Epithelial cell of esophagus (primary cell): ENCODE measurements around the gene ERH.
A peak's percentile ranks its signal among the peaks of the same experiment; 100 is the strongest.

Experiments used
- DNase-seq: peaks from one replicate; pipeline ENCODE4 v3.0.0; 2010; ENCODE audit warnings: low read depth
- H3K4me3 ChIP-seq: 2 replicates; pipeline ENCODE4 v1.5.1; 2011; ENCODE audit warnings: mild to moderate bottlenecking, low read length, control low read depth
- TF ChIP-seq, protein P1 (sequence below): IDR thresholded peaks from 2 replicates; pipeline ENCODE4 v1.5.1; 2011; ENCODE audit warnings: low read depth, mild to moderate bottlenecking, low read length, control low read depth, inconsistent platforms; ENCODE audit not compliant: insufficient read depth; ENCODE audit errors: missing control alignments

ERH gene

DNA sequence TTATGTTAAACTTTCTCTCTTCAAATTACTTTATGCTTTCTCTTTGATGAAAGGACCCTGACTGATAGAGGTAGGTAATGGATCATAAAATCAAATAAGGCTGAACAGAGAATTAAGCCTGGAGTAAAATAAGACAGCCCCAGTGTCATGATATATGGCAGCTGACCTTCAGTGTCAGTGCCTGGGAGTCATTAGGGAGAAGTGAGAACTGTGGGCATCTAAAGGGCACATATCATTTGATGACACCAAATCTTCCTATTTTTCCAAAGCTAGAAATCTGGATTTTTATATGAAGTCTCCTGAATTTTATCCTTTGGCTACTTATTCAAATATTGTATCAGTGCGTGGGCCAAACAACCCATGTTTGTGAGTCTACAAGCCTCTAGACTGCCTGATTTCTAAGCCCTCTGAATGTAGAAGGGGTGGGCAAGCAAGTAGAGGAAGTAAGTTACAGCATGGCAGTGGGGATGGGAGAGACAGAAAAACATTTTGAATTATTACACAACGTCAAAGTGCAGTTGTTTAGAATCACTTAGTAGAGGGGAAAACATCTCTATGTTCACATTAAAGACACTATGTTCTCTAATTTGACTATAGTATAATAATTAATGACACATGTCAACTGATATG is 10.3 kb upstream of the ERH start:
- no peak overlapping the region for H3K4me3 ChIP-seq
- TF ChIP-seq, protein P1, sequence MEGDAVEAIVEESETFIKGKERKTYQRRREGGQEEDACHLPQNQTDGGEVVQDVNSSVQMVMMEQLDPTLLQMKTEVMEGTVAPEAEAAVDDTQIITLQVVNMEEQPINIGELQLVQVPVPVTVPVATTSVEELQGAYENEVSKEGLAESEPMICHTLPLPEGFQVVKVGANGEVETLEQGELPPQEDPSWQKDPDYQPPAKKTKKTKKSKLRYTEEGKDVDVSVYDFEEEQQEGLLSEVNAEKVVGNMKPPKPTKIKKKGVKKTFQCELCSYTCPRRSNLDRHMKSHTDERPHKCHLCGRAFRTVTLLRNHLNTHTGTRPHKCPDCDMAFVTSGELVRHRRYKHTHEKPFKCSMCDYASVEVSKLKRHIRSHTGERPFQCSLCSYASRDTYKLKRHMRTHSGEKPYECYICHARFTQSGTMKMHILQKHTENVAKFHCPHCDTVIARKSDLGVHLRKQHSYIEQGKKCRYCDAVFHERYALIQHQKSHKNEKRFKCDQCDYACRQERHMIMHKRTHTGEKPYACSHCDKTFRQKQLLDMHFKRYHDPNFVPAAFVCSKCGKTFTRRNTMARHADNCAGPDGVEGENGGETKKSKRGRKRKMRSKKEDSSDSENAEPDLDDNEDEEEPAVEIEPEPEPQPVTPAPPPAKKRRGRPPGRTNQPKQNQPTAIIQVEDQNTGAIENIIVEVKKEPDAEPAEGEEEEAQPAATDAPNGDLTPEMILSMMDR = no peak
- no peak for DNase-seq

DNA sequence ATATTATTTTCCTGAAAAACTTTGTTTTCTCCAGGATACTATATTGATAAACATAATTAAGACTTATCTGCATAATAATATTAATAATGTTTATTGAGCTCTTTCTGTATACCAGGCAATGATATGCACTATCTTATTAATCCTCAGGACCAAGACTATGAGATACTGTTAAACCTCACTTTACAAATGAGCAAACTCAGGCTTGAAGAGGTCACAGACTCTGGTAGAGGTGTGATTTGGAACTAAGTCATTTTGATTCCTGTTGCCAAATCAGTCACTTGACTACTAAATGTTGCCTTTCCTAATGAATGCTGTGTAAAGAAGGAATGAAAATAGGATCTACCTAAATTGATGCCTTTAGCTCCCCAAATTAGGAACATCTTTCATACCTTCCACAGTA is 7.7 kb upstream of the ERH start:
- no peak for DNase-seq
- TF ChIP-seq, protein P1 = no peak
- H3K4me3 ChIP-seq = no peak overlapping the region

DNA sequence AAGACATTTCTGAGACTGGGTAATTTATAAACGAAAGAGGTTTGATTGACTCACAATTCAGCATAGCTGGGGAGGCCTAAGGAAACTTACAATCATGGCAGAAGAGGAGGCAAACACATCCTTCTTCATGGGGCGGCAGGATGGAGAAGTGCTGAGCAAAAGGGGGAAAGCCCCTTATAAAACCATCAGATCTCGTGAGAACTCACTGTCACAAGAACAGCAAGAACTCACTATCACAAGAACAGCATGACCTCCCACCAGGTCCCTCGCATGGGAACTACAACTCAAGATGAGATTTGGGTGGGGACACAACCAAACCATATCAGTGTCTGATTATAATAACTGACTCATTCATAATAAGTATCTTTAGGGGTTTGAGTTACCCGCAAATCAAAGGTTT is 6.8 kb upstream of the ERH start:
- DNase-seq = no peak
- no peak overlapping the region for H3K4me3 ChIP-seq
- TF ChIP-seq, protein P1 = no peak

DNA sequence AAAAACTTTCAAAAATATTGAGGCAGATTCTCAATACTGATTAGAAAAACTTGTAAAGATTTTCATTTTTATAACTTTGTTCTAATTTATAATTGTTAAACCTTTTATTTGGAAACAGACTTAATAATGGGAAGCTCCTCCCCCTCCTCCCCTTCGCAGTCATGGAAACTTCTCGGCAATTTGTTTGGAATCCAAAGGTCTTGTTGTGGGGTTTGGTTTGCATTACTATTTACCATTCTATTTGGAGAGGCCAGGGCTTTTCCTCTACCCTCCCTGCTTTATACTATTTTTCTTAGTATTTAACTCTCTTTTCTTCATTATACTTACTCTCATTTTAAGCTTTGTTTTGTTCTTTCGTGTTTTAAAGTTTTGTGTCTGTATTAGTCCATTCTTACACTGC is 6.4 kb upstream of the ERH start:
- no peak overlapping the region for H3K4me3 ChIP-seq
- TF ChIP-seq, protein P1 = no peak
- DNase-seq = no peak

DNA sequence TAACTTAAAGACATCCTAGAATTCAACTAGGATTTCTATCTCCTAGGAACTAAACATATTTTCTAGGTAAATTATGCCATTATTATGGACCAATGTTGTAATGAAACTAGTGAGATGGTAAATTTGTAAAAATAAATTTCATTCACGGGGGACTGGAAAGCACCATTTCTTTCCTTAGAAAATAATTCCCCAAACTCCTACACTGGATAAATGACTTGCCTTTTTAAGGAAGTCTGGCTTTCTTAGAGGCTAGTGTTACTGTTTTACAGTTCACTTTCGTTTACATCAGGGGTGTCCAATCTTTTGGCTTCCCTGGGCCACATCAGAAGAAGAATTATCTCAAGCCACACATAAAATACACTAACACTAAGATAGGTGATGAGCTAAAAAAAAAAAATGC is 3.7 kb upstream of the ERH start:
- no peak overlapping the region for H3K4me3 ChIP-seq
- DNase-seq = no peak
- TF ChIP-seq, protein P1 = no peak

DNA sequence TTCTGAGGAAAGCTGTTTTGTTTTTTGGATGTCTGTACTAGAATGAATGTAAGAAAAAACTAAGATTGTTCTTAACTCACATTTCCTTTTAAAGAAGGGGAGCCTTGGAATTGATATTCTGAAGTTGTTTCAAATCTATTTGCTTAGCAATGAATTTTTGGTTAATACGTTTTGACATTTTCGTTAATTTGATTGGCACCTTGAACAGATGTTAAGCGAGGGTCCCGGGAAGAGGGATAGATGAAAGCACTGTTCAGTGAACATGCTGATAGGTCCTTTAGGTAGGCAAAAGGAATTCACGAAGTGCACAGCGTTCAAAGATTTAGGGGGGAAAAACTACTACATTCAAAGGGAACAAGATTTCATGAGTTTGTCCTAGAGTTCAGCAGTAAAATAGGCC is 2.1 kb upstream of the ERH start:
- TF ChIP-seq, protein P1 = no peak
- H3K4me3 ChIP-seq = peak overlapping the region; percentile 98
- DNase-seq = no peak

DNA sequence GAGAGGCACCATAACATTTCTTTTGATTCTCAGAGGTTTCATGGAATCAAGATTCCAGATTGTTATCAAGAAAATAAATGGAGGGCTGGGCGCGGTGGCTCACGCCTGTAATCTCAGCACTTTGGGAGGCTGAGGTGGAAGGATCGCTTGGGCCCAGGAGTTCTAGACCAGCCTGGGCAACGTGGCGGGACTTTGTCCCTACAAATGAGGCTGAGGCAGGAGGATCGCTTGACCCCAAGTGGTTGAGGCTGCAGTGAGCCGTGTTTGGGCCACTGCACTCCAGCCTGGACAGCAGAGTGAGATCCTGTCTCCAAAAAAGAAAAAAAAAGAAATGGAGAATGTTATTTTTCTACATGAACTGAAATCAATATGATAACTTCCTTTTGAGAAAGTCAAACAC is 1.7 kb upstream of the ERH start:
- DNase-seq = no peak
- H3K4me3 ChIP-seq = peak overlapping the region; percentile 98
- TF ChIP-seq, protein P1 = no peak
